Panc1 (cell line): ENCODE measurements around the gene IFITM1.

Experiments used
- POLR2AphosphoS5 ChIP-seq: IDR thresholded peaks from 2 replicates; pipeline ENCODE4 v1.6.1; 2012; ENCODE audit warnings: mild to moderate bottlenecking, low read depth, low read length, moderate library complexity
- SIN3A ChIP-seq: IDR thresholded peaks from 2 replicates; pipeline ENCODE4 v1.6.1; 2012; ENCODE audit warnings: low read depth, mild to moderate bottlenecking, low read length, moderate library complexity, borderline replicate concordance; ENCODE audit not compliant: insufficient read depth
- TCF7L2 ChIP-seq: IDR thresholded peaks from 2 replicates; pipeline ENCODE4 v1.6.1; 2011; ENCODE audit warnings: mild to moderate bottlenecking, low read depth, low read length, inconsistent platforms
- TF ChIP-seq, protein P1 (sequence below): fragments of 450-650 bp; IDR thresholded peaks from 2 replicates; pipeline ENCODE4 v1.5.1; 2017; ENCODE audit warnings: mild to moderate bottlenecking
- TF ChIP-seq, protein P2 (sequence below), 2 experiments: IDR thresholded peaks; 2 replicates each; pipeline ENCODE4 v1.6.1; 2011 to 2012; ENCODE audit warnings: low read depth in 2 of 2, control low read depth in 1 of 2, low read length in 1 of 2, mild to moderate bottlenecking in 1 of 2, moderate library complexity in 1 of 2; ENCODE audit not compliant: insufficient read depth in 1 of 2

DNA sequence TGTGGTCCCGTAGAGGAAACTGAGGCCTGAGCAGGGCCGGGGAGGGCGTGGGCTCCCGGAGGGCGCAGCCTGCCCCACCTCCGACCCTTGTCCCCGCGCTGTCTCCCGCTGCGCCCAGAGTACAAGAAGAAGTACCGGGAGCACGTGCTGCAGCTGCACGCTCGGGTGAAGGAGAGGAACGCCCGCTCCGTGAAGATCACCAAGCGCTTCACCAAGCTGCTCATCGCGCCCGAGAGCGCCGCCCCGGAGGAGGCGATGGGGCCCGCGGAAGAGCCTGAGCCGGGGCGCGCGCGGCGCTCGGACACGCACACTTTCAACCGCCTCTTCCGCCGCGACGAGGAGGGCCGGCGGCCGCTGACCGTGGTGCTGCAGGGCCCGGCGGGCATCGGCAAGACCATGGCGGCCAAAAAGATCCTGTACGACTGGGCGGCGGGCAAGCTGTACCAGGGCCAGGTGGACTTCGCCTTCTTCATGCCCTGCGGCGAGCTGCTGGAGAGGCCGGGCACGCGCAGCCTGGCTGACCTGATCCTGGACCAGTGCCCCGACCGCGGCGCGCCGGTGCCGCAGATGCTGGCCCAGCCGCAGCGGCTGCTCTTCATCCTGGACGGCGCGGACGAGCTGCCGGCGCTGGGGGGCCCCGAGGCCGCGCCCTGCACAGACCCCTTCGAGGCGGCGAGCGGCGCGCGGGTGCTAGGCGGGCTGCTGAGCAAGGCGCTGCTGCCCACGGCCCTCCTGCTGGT, 33.7 kb upstream of the IFITM1 start:
- TF ChIP-seq, protein P1, sequence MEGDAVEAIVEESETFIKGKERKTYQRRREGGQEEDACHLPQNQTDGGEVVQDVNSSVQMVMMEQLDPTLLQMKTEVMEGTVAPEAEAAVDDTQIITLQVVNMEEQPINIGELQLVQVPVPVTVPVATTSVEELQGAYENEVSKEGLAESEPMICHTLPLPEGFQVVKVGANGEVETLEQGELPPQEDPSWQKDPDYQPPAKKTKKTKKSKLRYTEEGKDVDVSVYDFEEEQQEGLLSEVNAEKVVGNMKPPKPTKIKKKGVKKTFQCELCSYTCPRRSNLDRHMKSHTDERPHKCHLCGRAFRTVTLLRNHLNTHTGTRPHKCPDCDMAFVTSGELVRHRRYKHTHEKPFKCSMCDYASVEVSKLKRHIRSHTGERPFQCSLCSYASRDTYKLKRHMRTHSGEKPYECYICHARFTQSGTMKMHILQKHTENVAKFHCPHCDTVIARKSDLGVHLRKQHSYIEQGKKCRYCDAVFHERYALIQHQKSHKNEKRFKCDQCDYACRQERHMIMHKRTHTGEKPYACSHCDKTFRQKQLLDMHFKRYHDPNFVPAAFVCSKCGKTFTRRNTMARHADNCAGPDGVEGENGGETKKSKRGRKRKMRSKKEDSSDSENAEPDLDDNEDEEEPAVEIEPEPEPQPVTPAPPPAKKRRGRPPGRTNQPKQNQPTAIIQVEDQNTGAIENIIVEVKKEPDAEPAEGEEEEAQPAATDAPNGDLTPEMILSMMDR: no peak
- peak; percentile 85; the same call in 1 of the 2 replicates for TF ChIP-seq SIN3A
- TF ChIP-seq, protein P2, sequence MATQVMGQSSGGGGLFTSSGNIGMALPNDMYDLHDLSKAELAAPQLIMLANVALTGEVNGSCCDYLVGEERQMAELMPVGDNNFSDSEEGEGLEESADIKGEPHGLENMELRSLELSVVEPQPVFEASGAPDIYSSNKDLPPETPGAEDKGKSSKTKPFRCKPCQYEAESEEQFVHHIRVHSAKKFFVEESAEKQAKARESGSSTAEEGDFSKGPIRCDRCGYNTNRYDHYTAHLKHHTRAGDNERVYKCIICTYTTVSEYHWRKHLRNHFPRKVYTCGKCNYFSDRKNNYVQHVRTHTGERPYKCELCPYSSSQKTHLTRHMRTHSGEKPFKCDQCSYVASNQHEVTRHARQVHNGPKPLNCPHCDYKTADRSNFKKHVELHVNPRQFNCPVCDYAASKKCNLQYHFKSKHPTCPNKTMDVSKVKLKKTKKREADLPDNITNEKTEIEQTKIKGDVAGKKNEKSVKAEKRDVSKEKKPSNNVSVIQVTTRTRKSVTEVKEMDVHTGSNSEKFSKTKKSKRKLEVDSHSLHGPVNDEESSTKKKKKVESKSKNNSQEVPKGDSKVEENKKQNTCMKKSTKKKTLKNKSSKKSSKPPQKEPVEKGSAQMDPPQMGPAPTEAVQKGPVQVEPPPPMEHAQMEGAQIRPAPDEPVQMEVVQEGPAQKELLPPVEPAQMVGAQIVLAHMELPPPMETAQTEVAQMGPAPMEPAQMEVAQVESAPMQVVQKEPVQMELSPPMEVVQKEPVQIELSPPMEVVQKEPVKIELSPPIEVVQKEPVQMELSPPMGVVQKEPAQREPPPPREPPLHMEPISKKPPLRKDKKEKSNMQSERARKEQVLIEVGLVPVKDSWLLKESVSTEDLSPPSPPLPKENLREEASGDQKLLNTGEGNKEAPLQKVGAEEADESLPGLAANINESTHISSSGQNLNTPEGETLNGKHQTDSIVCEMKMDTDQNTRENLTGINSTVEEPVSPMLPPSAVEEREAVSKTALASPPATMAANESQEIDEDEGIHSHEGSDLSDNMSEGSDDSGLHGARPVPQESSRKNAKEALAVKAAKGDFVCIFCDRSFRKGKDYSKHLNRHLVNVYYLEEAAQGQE (IDR thresholded peaks at IDR 0.05; ENCODE audit: insufficient read depth in 1 of 2, low read depth in 2 of 2, low read length in 1 of 2): peak; percentile 93 to 97
- no peak for TF ChIP-seq POLR2AphosphoS5
- TF ChIP-seq TCF7L2: 0 out of 2 replicates have a peak, but pooled peaks have one; percentile 15
